ENCODE measurements around the gene PHACTR3. TPM values are rescaled to one million over a fixed set of nuclear protein-coding genes. Genes with fewer than 3 reads are reported as not detected.

Gene PHACTR3
- polyA plus RNA-seq, 1 donor (not counting 4 experiments of a cell fraction or from before 2014, with no cell fraction given): 2.6 TPM

- dilution Hi-C loops (cut with MboI; ENCODE audit: extremely low pct_ligation_motif_present, low sequenced_read_pairs): no loop called here
- Histone ChIP-seq H3K9me1 (ENCODE audit: control insufficient read depth, extremely low read depth, insufficient read depth, low read length) (no peaks in the 10 kb centered on the region), H3K36me3 (ENCODE audit: control insufficient read depth in 2 of 2, extremely low read depth in 1 of 2, insufficient read depth in 2 of 2, low read length in 2 of 2) (no peaks in the 10 kb centered on the region), H3K9ac (ENCODE audit: control insufficient read depth, extremely low read depth, insufficient read depth, low read length) (no peak overlapping the region), H3K4me3 (ENCODE audit: control insufficient read depth in 2 of 3, extremely low read depth in 1 of 3, insufficient read depth in 2 of 3, low read depth in 1 of 3, low read length in 3 of 3) (no peak overlapping the region), H3K4me1 (ENCODE audit: control insufficient read depth, extremely low read depth, insufficient read depth, low read length) (no peaks in the 10 kb centered on the region), H3K27me3 (ENCODE audit: control insufficient read depth, extremely low read depth, insufficient read depth, low read length) (peaks cover 4% of the 10 kb centered on the region), H3K4me2 (ENCODE audit: control insufficient read depth, extremely low read depth, insufficient read depth, low read depth, low read length) (no peak overlapping the region), H3K9me3 (ENCODE audit: control insufficient read depth, low read depth, low read length) (no peaks in the 10 kb centered on the region), H4K20me1 (ENCODE audit: control insufficient read depth, extremely low read depth, insufficient read depth, low read length) (no peaks in the 10 kb centered on the region), H3K79me2 (ENCODE audit: control insufficient read depth, insufficient read depth, low read length) (no peaks in the 10 kb centered on the region), H2AFZ (ENCODE audit: control insufficient read depth, low read length) (no peak overlapping the region), H3K27ac (ENCODE audit: control insufficient read depth, insufficient read depth, low read length) (no peak overlapping the region)
- FAIRE-seq: no peak
- DNase-seq (ENCODE audit: low read depth, low spot score): no peak
- TF ChIP-seq, protein P1, sequence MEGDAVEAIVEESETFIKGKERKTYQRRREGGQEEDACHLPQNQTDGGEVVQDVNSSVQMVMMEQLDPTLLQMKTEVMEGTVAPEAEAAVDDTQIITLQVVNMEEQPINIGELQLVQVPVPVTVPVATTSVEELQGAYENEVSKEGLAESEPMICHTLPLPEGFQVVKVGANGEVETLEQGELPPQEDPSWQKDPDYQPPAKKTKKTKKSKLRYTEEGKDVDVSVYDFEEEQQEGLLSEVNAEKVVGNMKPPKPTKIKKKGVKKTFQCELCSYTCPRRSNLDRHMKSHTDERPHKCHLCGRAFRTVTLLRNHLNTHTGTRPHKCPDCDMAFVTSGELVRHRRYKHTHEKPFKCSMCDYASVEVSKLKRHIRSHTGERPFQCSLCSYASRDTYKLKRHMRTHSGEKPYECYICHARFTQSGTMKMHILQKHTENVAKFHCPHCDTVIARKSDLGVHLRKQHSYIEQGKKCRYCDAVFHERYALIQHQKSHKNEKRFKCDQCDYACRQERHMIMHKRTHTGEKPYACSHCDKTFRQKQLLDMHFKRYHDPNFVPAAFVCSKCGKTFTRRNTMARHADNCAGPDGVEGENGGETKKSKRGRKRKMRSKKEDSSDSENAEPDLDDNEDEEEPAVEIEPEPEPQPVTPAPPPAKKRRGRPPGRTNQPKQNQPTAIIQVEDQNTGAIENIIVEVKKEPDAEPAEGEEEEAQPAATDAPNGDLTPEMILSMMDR (optimal IDR thresholded peaks at IDR 0.05 in 1 of 3, IDR thresholded peaks at IDR 0.05 in 1 of 3, conservative IDR thresholded peaks at IDR 0.05 in 1 of 3; ENCODE audit: extremely low read depth in 1 of 3, insufficient read depth in 2 of 3, low read length in 3 of 3): no peak
- TF ChIP-seq EZH2 (IDR thresholded peaks at IDR 0.05; ENCODE audit: low read length): no peak
Measured at GRCh38 chr20:59786801-59787537, 182.6 kb downstream of the PHACTR3 start.

DNA sequence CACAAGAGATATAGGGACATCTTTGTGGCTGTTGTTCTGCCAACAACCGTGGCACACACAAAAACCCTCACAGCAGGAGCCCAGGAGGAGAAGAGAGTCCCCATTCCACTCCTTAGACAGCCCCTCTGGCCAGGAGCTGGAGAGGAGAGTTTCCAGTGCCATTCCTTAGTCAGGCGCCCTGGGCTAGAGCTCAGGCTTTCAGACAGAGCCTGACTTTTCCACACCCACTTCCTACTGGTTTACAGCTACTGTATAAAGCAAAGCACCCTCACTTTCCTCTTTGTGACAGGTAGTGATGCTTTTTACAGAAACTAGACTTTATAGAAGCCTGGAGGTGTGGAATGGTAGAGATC lies 183.2 kb downstream of the PHACTR3 start:
- no peaks in the 10 kb centered on the region for H4K20me1 ChIP-seq (ENCODE audit: control insufficient read depth, extremely low read depth, insufficient read depth, low read length)
- no peaks in the 10 kb centered on the region for H3K36me3 ChIP-seq (ENCODE audit: control insufficient read depth in 2 of 2, extremely low read depth in 1 of 2, insufficient read depth in 2 of 2, low read length in 2 of 2)
- H3K9me1 ChIP-seq (ENCODE audit: control insufficient read depth, extremely low read depth, insufficient read depth, low read length): no peaks in the 10 kb centered on the region
- H3K27ac ChIP-seq (ENCODE audit: control insufficient read depth, insufficient read depth, low read length): no peak overlapping the region
- H3K27me3 ChIP-seq (ENCODE audit: control insufficient read depth, extremely low read depth, insufficient read depth, low read length): peaks cover 4% of the 10 kb centered on the region
- TF ChIP-seq, protein P1 (optimal IDR thresholded peaks at IDR 0.05 in 1 of 3, IDR thresholded peaks at IDR 0.05 in 1 of 3, conservative IDR thresholded peaks at IDR 0.05 in 1 of 3; ENCODE audit: extremely low read depth in 1 of 3, insufficient read depth in 2 of 3, low read length in 3 of 3): no peak
- TF ChIP-seq EZH2 (IDR thresholded peaks at IDR 0.05; ENCODE audit: low read length): no peak
- FAIRE-seq (no peak), DNase-seq (ENCODE audit: low read depth, low spot score) (no peak)
- dilution Hi-C loops (cut with MboI; ENCODE audit: extremely low pct_ligation_motif_present, low sequenced_read_pairs): no loop called here
- no peak overlapping the region for H3K9ac ChIP-seq (ENCODE audit: control insufficient read depth, extremely low read depth, insufficient read depth, low read length)
- H3K4me3 ChIP-seq (ENCODE audit: control insufficient read depth in 2 of 3, extremely low read depth in 1 of 3, insufficient read depth in 2 of 3, low read depth in 1 of 3, low read length in 3 of 3): no peak overlapping the region
- no peaks in the 10 kb centered on the region for H3K4me1 ChIP-seq (ENCODE audit: control insufficient read depth, extremely low read depth, insufficient read depth, low read length)
- no peaks in the 10 kb centered on the region for H3K79me2 ChIP-seq (ENCODE audit: control insufficient read depth, insufficient read depth, low read length)
- no peak overlapping the region for H2AFZ ChIP-seq (ENCODE audit: control insufficient read depth, low read length)
- no peaks in the 10 kb centered on the region for H3K9me3 ChIP-seq (ENCODE audit: control insufficient read depth, low read depth, low read length)
- no peak overlapping the region for H3K4me2 ChIP-seq (ENCODE audit: control insufficient read depth, extremely low read depth, insufficient read depth, low read depth, low read length)
